Measurements from ENCODE around the gene STT3B. TPM values are rescaled to one million over a fixed set of nuclear protein-coding genes. Genes with fewer than 3 reads are reported as not detected.

STT3B gene
- total RNA-seq, 1 donor from 2014 or later: 91.3 TPM

GRCh38 chr3:31670136-31670535, 137.4 kb downstream of the STT3B start:
- intact Hi-C loops (cut with DNase I): no loop called here

DNA sequence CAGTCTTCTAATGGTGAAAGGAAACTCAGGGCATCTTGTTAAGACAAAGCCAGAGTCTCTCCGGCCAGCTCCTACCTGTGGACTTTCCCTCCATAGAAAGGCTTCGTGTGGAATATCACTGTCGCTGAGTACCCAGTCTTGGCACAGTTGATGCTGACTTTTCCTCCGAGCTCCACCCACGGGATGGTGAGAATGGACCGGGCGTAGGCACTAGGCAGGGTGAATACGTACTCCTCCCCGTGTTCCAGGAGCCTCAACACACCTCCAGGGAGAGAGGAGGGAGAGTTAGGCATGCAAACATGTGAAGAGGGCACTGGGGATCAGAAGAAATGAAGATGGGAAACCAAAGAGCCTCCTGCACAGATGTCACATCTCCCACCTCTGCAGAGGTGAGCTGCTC, 138.0 kb downstream of the STT3B start:
- no peak for DNase-seq (ENCODE audit: low spot score)
- intact Hi-C loops (cut with DNase I): no loop called here

More at GRCh38 chr3:31670136-31670535, 137.4 kb downstream of the STT3B start:
- DNase-seq (ENCODE audit: low spot score): no peak

- intact Hi-C loops (cut with DNase I): no loop called here
- DNase-seq (ENCODE audit: low spot score): no peak
These were observed 138.7 kb downstream of the STT3B start for GRCh38 chr3:31671451-31671850.

GRCh38 chr3:31671976-31672375, 139.3 kb downstream of the STT3B start:
- intact Hi-C loops (cut with DNase I): no loop called here
- DNase-seq (ENCODE audit: low spot score): no peak

DNA sequence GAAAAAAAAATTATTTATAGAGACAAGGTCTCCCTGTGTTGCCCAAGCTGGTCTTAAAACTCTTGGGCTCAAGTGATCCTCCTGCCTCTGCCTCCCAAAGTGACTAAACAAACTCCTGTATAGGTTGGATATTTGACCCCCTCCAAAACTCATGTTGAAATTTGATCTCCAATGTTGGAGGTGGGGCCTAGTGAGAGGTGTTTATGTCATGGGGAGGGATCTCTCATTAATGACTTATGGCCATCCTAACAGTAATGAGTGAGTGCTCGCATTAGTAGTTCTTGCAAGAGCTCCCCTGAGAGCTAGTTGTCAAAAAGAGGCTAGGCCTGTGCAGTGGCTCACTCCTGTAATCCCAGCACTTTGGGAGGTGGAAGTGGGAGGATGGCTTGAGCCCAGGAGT, 141.2 kb downstream of the STT3B start:
- no peak for DNase-seq (ENCODE audit: low spot score)

DNA sequence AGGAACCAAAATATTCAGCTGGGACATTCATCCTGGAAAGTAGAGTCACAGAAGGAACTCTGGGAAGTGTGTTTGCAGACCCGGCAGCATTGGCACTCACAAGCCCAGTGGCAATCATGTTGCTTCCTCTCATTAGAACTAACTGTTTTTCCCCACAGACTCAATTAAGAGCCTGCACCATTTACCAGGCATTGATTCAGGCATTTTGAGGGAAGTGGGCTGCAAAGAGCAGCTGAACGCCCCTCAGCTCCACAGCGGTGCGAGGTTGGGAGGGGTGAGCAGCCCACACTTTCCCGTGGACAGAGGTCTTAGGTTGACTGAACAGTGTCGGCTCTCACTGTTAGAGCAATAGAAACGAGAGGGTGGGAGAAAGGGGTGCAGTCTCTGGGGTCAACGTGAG, 143.8 kb downstream of the STT3B start:
- intact Hi-C loops (cut with DNase I): no loop called here
- no peak for DNase-seq (ENCODE audit: low spot score)

More for the DNA sequence above, 141.2 kb downstream of the STT3B start:
- intact Hi-C loops (cut with DNase I): no loop called here

DNA sequence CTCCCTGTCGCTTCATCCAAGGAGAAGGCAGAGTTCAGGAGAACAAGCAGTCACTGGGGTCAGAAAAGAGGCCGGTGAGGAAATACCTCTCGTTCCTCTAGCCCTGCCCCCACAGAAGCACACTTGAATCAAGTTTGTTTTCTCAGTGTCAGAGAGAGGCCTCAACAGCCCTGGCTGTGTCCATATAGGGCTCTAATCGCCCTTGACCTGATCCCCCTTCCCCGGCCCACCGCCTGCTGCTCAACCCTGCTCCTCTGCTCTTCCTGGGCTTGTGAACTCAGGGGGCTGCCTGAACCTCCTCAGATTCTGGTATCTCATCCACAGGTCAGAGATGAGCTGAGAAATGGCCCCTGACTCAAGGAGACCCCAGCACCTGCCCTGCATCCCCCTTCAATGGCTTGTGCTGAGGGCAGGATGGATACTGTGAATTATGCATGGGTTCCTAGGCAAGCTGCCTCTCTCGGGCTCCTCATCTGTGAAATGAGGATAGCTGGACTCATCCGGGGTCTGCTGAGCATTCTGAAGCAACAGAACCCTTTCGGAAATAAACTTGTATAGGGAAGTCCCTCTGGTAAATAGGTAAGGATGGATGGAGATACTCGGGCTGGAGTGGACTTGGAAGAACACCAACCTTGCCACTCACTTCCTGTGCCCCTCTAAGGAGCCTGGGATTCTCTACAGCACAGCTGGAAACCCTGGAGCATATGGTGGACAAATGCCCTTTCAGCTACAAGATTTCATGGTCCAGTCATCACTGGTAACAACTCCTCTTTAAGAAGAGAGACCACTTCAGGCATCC, 147.5 kb downstream of the STT3B start:
- no peak for DNase-seq (ENCODE audit: low spot score)
- intact Hi-C loops (cut with DNase I): no loop called here

Data from cardiac septum (tissue), 1 donor.